Progenitor cell of endocrine pancreas (in vitro differentiated cells): ENCODE data around the gene HNRNPH3. TPM values are rescaled to one million over a fixed set of nuclear protein-coding genes. Genes with fewer than 3 reads are reported as not detected.

Experiments
- DNase-seq: peaks from one replicate; pipeline ENCODE4 v3.0.0; 2021; ENCODE audit warnings: low spot score; ENCODE audit not compliant: unreplicated experiment
- H3K27ac Mint-ChIP-seq: 2 replicates; pipeline ENCODE4 v1.8.0; 2021; ENCODE audit warnings: mild to moderate bottlenecking, moderate library complexity, mixed read lengths
- H3K27me3 Mint-ChIP-seq: 2 replicates; pipeline ENCODE4 v1.8.0; 2021; ENCODE audit warnings: mixed read lengths
- H3K36me3 Mint-ChIP-seq: 2 replicates; pipeline ENCODE4 v1.8.0; 2022; ENCODE audit warnings: mixed read lengths; ENCODE audit not compliant: insufficient read depth
- H3K4me1 Mint-ChIP-seq: 2 replicates; pipeline ENCODE4 v1.8.0; 2021; ENCODE audit warnings: low read depth, mixed read lengths
- H3K4me3 Mint-ChIP-seq: 2 replicates; pipeline ENCODE4 v1.8.0; 2021; ENCODE audit warnings: low read depth, mild to moderate bottlenecking, moderate library complexity, mixed read lengths
- H3K9me3 Mint-ChIP-seq: 2 replicates; pipeline ENCODE4 v1.8.0; 2021; ENCODE audit warnings: low read depth, mixed read lengths
- CTCF ChIP-seq: fragments of 200-600 bp; sonication (generic); IDR thresholded peaks from one replicate; pipeline ENCODE4 v1.5.0; 2021; ENCODE audit warnings: antibody characterized with exemption, mild to moderate bottlenecking; ENCODE audit not compliant: unreplicated experiment
- total RNA-seq: library from RNA; stranded (reverse); gene quantifications from 2 replicates; pipeline ENCODE4 v1.2.1, GENCODE V29; 2021

HNRNPH3 gene
- total RNA-seq, 1 donor from 2014 or later: 222 TPM

GRCh38 chr10:68333440-68334431, 1.9 kb downstream of the HNRNPH3 start:
- no peak for TF ChIP-seq CTCF
- H3K9me3 Mint-ChIP-seq: no peaks in the 10 kb centered on the region
- peak overlapping the region; percentile 100 for H3K27ac Mint-ChIP-seq
- DNase-seq: no peak
- H3K36me3 Mint-ChIP-seq: peaks cover 16% of the 10 kb centered on the region
- H3K4me1 Mint-ChIP-seq: peaks cover 44% of the 10 kb centered on the region
- peak overlapping the region; percentile 100 for H3K4me3 Mint-ChIP-seq
- no peaks in the 10 kb centered on the region for H3K27me3 Mint-ChIP-seq

GRCh38 chr10:68334672-68335467, 3.0 kb downstream of the HNRNPH3 start:
- no peak for DNase-seq
- Mint-ChIP-seq H3K36me3 (peaks cover 22% of the 10 kb centered on the region), H3K4me1 (peaks cover 44% of the 10 kb centered on the region), H3K9me3 (no peaks in the 10 kb centered on the region), H3K27ac (peak overlapping the region; percentile 84), H3K27me3 (no peaks in the 10 kb centered on the region), H3K4me3 (peak overlapping the region; percentile 100)
- no peak for TF ChIP-seq CTCF

GRCh38 chr10:68336754-68337351, 5.0 kb downstream of the HNRNPH3 start:
- H3K4me1 Mint-ChIP-seq: peaks cover 37% of the 10 kb centered on the region
- H3K9me3 Mint-ChIP-seq: no peaks in the 10 kb centered on the region
- DNase-seq: no peak
- TF ChIP-seq CTCF: no peak
- peak overlapping the region; percentile 52 for H3K4me3 Mint-ChIP-seq
- H3K27ac Mint-ChIP-seq: peak overlapping the region; percentile 62
- peaks cover 37% of the 10 kb centered on the region for H3K36me3 Mint-ChIP-seq
- no peaks in the 10 kb centered on the region for H3K27me3 Mint-ChIP-seq

- Mint-ChIP-seq H3K4me3 (no peak overlapping the region), H3K9me3 (no peaks in the 10 kb centered on the region), H3K36me3 (peaks cover 42% of the 10 kb centered on the region), H3K4me1 (peaks cover 23% of the 10 kb centered on the region), H3K27ac (peak overlapping the region; percentile 82), H3K27me3 (no peaks in the 10 kb centered on the region)
- no peak for DNase-seq
- TF ChIP-seq CTCF: no peak
Observed at GRCh38 chr10:68340358-68341080, 8.7 kb downstream of the HNRNPH3 start.
